HepG2 (cell line): ENCODE results near the gene TSG101. TPM values are rescaled to one million over a fixed set of nuclear protein-coding genes. Genes with fewer than 3 reads are reported as not detected.

Experiments
- ATAC-seq: fragments of 200-7000 bp; cut with Tn5 transposase; 3 replicates; pipeline ENCODE4 v1.9.1; 2020; ENCODE audit warnings: mild to moderate bottlenecking, moderate library complexity
- BruUV-seq: library from RNA; stranded (reverse); fragments of 400-500 nt; replicated peaks from 2 replicates; lab custom pipeline; 2021; lab: Mats Ljungman, UMichigan
- CTCF ChIA-PET: fragments of 300-600 bp; formaldehyde crosslinking; extraction: SDS; loops from one replicate; lab custom pipeline; 2021; ENCODE audit warnings: low total read pairs, inconsistent platforms, low intra/inter-chr PET ratio; lab: Yijun Ruan, JAX
- POLR2A ChIA-PET: fragments of 350-600 bp; sonication (Branson Sonifier 250); formaldehyde crosslinking; loops from one replicate; lab custom pipeline; 2020; ENCODE audit warnings: antibody characterized with exemption, inconsistent platforms; lab: Yijun Ruan, JAX
- DNase-seq: peaks from one replicate; pipeline ENCODE4 v3.0.0-alpha.2; 2015; ENCODE audit warnings: low spot score
- FAIRE-seq: peaks from 3 replicates; lab custom pipeline; 2011; peaks lifted over from hg19 to GRCh38; lab: Jason Lieb, UNC
- H2AFZ ChIP-seq: one replicate; pipeline ENCODE4 v1.6.1; 2011; ENCODE audit warnings: low read length, inconsistent platforms
- H3K27ac ChIP-seq: fragments of 300-600 bp; 3 replicates; pipeline ENCODE4 v1.8.0; 2011; ENCODE audit warnings: mixed run types, mild to moderate bottlenecking, mixed read lengths, low read length, inconsistent platforms; ENCODE audit not compliant: insufficient read depth; ENCODE audit errors: extremely low read length
- H3K27me3 ChIP-seq, 2 experiments: fragments of 200-600 bp in 1 of 2; 2 replicates in 1 of 2; 3 replicates in 1 of 2; pipeline versions ENCODE4 v1.6.0 to v1.8.0; 2011; ENCODE audit warnings: low read length in 2 of 2, mild to moderate bottlenecking in 2 of 2, moderate library complexity in 2 of 2, inconsistent platforms in 1 of 2; ENCODE audit not compliant: insufficient read depth in 2 of 2, control insufficient read depth in 1 of 2
- H3K36me3 ChIP-seq, 2 experiments: fragments of 200-600 bp in 1 of 2; replicated peaks in 1 of 2; 2 replicates in 1 of 2; 3 replicates in 1 of 2; pipeline versions ENCODE4 v1.5.1 to v1.8.0; 2011; ENCODE audit warnings: low read length in 2 of 2, inconsistent platforms in 1 of 2; ENCODE audit not compliant: insufficient read depth in 2 of 2, control insufficient read depth in 1 of 2
- H3K4me1 ChIP-seq: 2 replicates; pipeline ENCODE4 v1.5.1; 2012; ENCODE audit warnings: low read length, inconsistent platforms; ENCODE audit not compliant: insufficient read depth
- H3K4me2 ChIP-seq: 2 replicates; pipeline ENCODE4 v1.6.0; 2011; ENCODE audit warnings: low read depth, low read length, inconsistent platforms
- H3K4me3 ChIP-seq, 3 experiments: fragments of 200-600 bp in 1 of 3; sonication (generic), shearing (Covaris generic) in 1 of 3; replicated peaks in 1 of 3; 2 replicates each; pipeline ENCODE4 v1.5.1; 2011 to 2016; ENCODE audit warnings: low read length in 3 of 3, inconsistent platforms in 2 of 3, low read depth in 2 of 3, mild to moderate bottlenecking in 2 of 3, control low read depth in 1 of 3, mixed read lengths in 1 of 3; ENCODE audit not compliant: insufficient read depth in 1 of 3
- H3K79me2 ChIP-seq: one replicate; pipeline ENCODE4 v1.6.1; 2011; ENCODE audit warnings: low read length, inconsistent platforms; ENCODE audit not compliant: insufficient read depth
- H3K9ac ChIP-seq: 2 replicates; pipeline ENCODE4 v1.6.0; 2011; ENCODE audit warnings: mild to moderate bottlenecking, low read depth, low read length, inconsistent platforms; ENCODE audit not compliant: insufficient read depth
- H3K9me3 ChIP-seq: 2 replicates; pipeline ENCODE4 v1.5.1; 2012; ENCODE audit warnings: mild to moderate bottlenecking, low read length
- H4K20me1 ChIP-seq: 2 replicates; pipeline ENCODE4 v1.6.0; 2011; ENCODE audit warnings: inconsistent platforms, mild to moderate bottlenecking, low read length, moderate library complexity; ENCODE audit not compliant: insufficient read depth
- AHDC1 ChIP-seq: sonication (generic); formaldehyde crosslinking; IDR thresholded peaks from 2 replicates; pipeline ENCODE4 v1.5.1; 2020; ENCODE audit warnings: mild to moderate bottlenecking, missing genetic modification reagents, borderline replicate concordance
- ATM ChIP-seq: fragments of 450-650 bp; IDR thresholded peaks from 2 replicates; pipeline ENCODE4 v1.7.1; 2017; ENCODE audit warnings: mild to moderate bottlenecking, borderline replicate concordance
- KDM4B ChIP-seq: sonication (generic); formaldehyde crosslinking; IDR thresholded peaks from 2 replicates; pipeline ENCODE4 v1.4.0; 2020; ENCODE audit warnings: missing genetic modification reagents
- REL ChIP-seq: sonication (generic); formaldehyde crosslinking; conservative IDR thresholded peaks from 2 replicates; pipeline ENCODE4 v1.8.0; 2022; ENCODE audit warnings: mild to moderate bottlenecking, missing genetic modification reagents, moderate library complexity
- TRIM22 ChIP-seq: fragments of 450-650 bp; IDR thresholded peaks from 2 replicates; pipeline ENCODE4 v1.6.1; 2017
- XRCC5 ChIP-seq: fragments of 200-400 bp; formaldehyde crosslinking; optimal IDR thresholded peaks from 2 replicates; pipeline ENCODE3; 2017; ENCODE audit warnings: mild to moderate bottlenecking, low read length
- ZBTB39 ChIP-seq: sonication (generic); formaldehyde crosslinking; IDR thresholded peaks from 2 replicates; pipeline ENCODE4 v1.5.0; 2020; ENCODE audit warnings: missing genetic modification reagents
- ZNF280B ChIP-seq: sonication (generic); formaldehyde crosslinking; IDR thresholded peaks from 2 replicates; pipeline ENCODE4 v1.5.0; 2020; ENCODE audit warnings: missing genetic modification reagents, mild to moderate bottlenecking, borderline replicate concordance
- ZNF331 ChIP-seq: sonication (generic); formaldehyde crosslinking; IDR thresholded peaks from 2 replicates; pipeline ENCODE4 v1.4.0; 2020; ENCODE audit warnings: missing genetic modification reagents
- ZNF850 ChIP-seq: sonication (generic); formaldehyde crosslinking; conservative IDR thresholded peaks from 2 replicates; pipeline ENCODE4 v1.9.0; 2021; ENCODE audit warnings: mild to moderate bottlenecking, missing genetic modification reagents
- in situ Hi-C: cut with HindIII; loops from 2 replicates; pipeline ENCODE4 v1.10.0; 2017; ENCODE audit warnings: low pct_unique_long_range_greater_than_20kb; ENCODE audit not compliant: extremely low pct_ligation_motif_present
- intact Hi-C: fragments of 100-400 bp; cut with micrococcal nuclease; formaldehyde crosslinking; loops from one replicate; pipeline ENCODE4 v1.10.0; 2022; ENCODE audit not compliant: unreplicated experiment
- polyA plus RNA-seq, 8 experiments: library from polyadenylated mRNA; depleted of rRNA in 3 of 8; stranded (reverse) in 7 of 8; unstranded in 1 of 8; fragments of >200 nt; fragmentation: Illumina TruSeq in 4 of 8; extraction: Trizol in 4 of 8; gene quantifications; 2 replicates each; pipeline versions ENCODE4 v1.2.1 to v1.2.3, GENCODE V29; 2011 to 2016; ENCODE audit warnings: low read depth in 4 of 8, missing spikeins in 1 of 8, mixed read lengths in 1 of 8; ENCODE audit not compliant: insufficient read depth in 1 of 8
- total RNA-seq, 5 experiments: library from RNA; depleted of rRNA; stranded (reverse); fragments of >200 nt; fragmentation: Illumina TruSeq; extraction: Trizol; gene quantifications; 2 replicates each; pipeline ENCODE4 v1.2.3, GENCODE V29; 2016; ENCODE audit warnings: low read depth in 1 of 5

TSG101 gene
- total and polyA plus RNA-seq, 2 of the 13 experiments (the other 11 are each of a cell fraction or from before 2014, with no cell fraction given) = 69.3 to 206 TPM

- ChIA-PET CTCF (no interaction called here), POLR2A (no interaction called here)
- Histone ChIP-seq H3K4me1 (no peaks in the 10 kb centered on the region), H3K36me3 (peaks cover 9 to 71% of the 10 kb centered on the region in 2 experiments; a peak in 4 of 5 replicates), H3K9me3 (no peaks in the 10 kb centered on the region), H3K79me2 (no peaks in the 10 kb centered on the region), H3K4me3 (no peak overlapping the region), H3K27me3 (no peaks in the 10 kb centered on the region; a peak in 1 of 5 replicates), H3K4me2 (no peak overlapping the region), H4K20me1 (no peaks in the 10 kb centered on the region), H3K27ac (no peak overlapping the region), H2AFZ (no peak overlapping the region), H3K9ac (no peak overlapping the region)
- TF ChIP-seq AHDC1 (CRISPR knock-in tag) (no peak), XRCC5 (no peak), ZNF331 (CRISPR knock-in tag) (no peak), ZBTB39 (CRISPR knock-in tag) (no peak), ATM (no peak), REL (no peak), ZNF280B (no peak), KDM4B (no peak), TRIM22 (no peak), ZNF850 (CRISPR knock-in tag) (no peak)
- intact Hi-C loops = no loop called here
- FAIRE-seq = no peak
- in situ Hi-C loops = no loop called here
- no TSS peak for BruUV-seq
- ATAC-seq = no peak
- no peak for DNase-seq
Measured at GRCh38 chr11:18502352-18502751, 24.4 kb downstream of the TSG101 start.
